ENCODE results near the gene ZFYVE26.
"Not testable (repeated sequence)": the region's sequence is repeated elsewhere in the genome, so short reads cannot be mapped to it uniquely, and the experiment has no call there.

Gene ZFYVE26

DNA sequence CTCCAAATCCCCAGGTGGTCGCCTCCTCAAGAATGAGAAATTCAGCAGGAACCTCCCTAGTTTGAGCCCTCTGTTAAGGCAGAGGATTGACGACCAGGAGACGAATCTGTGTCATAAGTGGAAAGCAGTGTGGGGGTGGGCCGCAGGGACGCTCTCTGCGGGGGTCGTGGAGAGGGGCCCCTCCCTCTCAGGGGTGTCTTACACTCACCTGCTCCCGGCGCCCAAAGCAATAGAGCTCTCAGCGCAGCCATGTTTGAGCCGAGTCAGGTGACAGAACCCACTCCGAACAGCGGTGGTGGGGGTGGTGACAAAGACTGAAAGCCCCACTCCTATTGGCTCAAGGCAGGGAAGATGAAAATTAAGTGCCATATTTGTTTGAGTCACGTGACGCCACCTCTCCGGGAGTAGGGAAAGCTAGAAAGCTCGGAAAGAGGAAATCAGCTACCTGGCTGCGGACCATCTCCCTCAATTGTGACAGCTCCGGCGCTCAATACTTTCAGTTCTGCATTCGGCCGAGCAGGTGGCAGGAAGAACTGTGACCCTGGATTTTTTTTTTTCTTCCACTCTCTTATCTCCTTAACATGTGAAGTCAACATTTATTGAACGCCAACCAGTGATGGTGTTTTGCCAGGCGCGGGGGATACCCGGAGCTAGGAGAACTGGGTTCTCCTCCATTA, at the start of gene ZFYVE26:
Gene ZFYVE26 (minus strand): TSS at position 265 of the 677 bp plus-strand sequence. CDS start 627 bp downstream, outside the sequence.
- DNase-seq (ENCODE audit: low read depth): peak; percentile 79

DNA sequence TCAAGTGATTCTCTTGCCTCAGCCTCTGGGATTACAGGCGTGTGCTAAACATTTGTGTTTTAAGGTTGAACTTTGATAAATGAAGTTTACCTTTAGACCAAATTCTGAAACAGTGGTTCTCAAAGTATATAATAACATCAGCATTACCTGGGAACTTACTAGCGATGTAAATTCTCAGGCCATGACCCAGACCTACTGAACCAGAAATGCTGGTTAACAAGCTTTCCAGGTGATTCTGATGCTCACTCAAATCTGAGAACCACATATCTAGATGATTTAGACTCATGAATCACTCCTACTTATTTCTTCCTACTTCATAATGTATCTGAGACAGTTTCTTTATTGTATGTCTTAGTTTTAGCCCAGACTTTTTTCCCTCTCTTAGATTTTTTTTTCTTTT, 46.8 kb upstream of the ZFYVE26 start:
- DNase-seq (ENCODE audit: low read depth): no peak

GRCh38 chr14:67859169-67859749, 42.9 kb upstream of the ZFYVE26 start:
- DNase-seq (ENCODE audit: low read depth): no peak

- DNase-seq (ENCODE audit: low read depth): no peak
These were observed 41.5 kb upstream of the ZFYVE26 start for GRCh38 chr14:67857778-67858350.

GRCh38 chr14:67856827-67857226, 40.4 kb upstream of the ZFYVE26 start:
- no peak for DNase-seq (ENCODE audit: low read depth)

GRCh38 chr14:67853715-67854114, 37.3 kb upstream of the ZFYVE26 start:
- DNase-seq (ENCODE audit: low read depth): no peak

DNA sequence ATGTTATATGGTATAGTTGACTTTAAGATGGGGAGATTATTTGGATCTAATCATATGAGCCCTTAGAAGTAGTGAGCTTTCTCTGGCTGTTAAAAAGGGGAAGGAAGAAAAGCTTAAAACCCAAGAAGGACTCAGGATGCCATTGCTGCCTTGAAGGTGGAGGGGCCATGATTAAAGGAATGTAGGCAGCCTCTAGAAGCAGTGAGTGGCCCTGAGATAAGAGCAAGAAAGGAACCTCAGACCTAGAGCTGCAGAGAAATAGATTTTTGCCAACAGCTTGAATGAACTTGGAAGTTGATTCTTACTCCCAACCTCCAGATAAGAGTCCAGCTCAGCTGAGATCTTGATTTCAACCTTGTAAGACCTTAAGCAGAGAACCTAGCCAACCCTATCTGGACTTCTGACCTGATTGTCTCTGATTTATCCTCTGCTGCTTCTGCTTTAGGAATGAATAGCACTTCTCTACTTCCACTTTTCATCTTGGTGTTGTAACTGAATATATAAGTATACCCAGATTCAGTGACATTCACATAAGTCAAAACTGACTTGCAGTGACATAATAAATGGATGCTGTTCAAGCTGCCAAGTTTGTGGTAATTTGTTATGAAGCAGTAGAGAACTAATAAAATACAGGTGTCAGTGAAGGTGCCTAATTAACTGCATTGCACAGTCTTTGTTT, 36.7 kb upstream of the ZFYVE26 start:
- no peak for DNase-seq (ENCODE audit: low read depth)

- no peak for DNase-seq (ENCODE audit: low read depth)
These were observed 35.5 kb upstream of the ZFYVE26 start for GRCh38 chr14:67851785-67852410.

DNA sequence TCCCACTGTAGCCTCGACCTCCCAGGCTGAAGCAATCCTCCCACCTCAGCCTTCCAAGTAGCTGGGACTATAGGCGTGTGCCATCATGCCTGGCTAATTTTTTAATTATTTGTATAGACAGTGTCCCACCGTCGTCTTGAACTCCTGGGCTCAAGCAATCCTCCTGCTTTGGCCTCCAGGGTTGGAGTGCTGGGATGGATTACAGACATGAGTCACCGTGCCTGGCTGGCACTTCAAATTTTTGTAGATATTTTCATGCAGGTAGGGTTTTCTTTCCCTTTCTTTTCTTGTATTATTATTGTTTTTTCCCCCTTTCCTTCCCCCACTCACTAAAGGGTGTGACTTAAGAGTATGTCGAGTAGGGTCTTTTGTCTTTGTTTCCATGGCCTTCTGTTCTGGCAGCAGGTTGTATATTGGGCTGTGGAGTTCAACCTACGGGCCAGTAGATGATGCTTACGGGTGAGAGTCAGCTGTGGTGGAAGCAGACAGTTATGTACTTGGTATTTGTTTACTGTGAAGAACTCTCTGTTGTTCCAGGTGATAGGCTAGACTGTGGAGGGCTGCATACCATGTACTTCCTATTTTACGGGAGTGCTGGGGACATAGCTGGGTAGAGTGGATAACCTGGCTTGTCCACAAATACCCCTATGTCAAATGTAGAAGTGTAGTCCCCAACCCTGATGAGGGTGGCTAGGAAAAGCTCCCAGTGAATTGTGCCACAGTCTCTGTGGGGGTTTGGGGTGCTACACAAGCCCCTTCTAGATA, 33.9 kb upstream of the ZFYVE26 start:
- no peak for DNase-seq (ENCODE audit: low read depth)

GRCh38 chr14:67846029-67846610, 29.7 kb upstream of the ZFYVE26 start:
- no peak for DNase-seq (ENCODE audit: low read depth)

DNA sequence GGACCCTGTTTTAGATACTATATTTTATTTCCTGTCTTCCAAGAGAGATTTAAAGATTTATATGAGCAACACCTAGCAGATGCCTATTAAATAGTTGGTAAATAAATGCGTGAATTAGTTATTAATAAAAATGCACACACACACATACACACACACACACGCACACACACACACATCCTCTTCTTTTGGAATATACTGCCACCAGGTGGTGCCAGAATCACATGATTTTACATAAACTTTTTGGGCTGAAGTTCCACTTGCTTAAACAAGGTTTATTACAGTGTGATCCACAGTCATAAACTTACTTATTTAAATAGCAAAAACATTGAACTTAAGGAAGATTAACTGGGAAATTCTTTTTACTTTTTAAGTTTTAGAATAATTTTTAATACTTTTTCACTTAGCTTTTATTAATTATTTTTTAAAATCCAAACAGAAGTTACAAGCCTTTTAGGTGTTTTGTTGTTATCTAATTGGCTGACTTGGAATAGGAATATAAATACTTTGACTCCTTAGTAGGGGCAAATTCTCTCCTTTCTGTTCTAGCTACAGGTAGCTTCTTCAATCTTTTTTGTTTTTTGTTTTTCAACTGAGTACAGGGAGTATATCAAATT, 20.7 kb upstream of the ZFYVE26 start:
- no peak for DNase-seq (ENCODE audit: low read depth)

- no peak for DNase-seq (ENCODE audit: low read depth)
These were observed 19.2 kb upstream of the ZFYVE26 start for GRCh38 chr14:67835596-67835995.

DNA sequence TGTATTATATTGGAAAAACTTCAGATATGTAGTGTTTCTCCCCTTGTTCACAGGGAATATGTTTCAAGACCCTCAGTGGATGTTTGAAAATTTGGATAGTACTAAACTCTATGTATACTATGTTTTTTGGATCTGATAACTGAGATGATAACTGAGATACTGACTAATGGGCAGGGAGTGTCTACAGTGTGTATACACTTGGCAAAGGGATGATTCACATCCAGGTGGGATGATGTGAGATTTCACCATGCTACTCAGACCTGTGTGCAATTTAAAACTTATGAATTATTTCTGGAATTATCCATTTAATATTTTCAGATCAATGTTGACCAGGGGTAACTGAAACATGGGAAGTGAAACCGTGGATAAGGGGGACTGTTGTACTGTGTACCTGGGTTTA, 17.0 kb upstream of the ZFYVE26 start:
- DNase-seq (ENCODE audit: low read depth): no peak

GRCh38 chr14:67831113-67831512, 14.7 kb upstream of the ZFYVE26 start:
- no peak for DNase-seq (ENCODE audit: low read depth)

- no peak for DNase-seq (ENCODE audit: low read depth)
These were observed 4.7 kb upstream of the ZFYVE26 start for GRCh38 chr14:67821121-67821520.

GRCh38 chr14:67820428-67820971, 4.1 kb upstream of the ZFYVE26 start:
- no peak for DNase-seq (ENCODE audit: low read depth)

GRCh38 chr14:67819563-67820421, 3.4 kb upstream of the ZFYVE26 start, which contains the start of gene RAD51B:
RAD51B (plus strand) TSS chr14:67819779.
- DNase-seq (ENCODE audit: low read depth): peak; percentile 71

DNA sequence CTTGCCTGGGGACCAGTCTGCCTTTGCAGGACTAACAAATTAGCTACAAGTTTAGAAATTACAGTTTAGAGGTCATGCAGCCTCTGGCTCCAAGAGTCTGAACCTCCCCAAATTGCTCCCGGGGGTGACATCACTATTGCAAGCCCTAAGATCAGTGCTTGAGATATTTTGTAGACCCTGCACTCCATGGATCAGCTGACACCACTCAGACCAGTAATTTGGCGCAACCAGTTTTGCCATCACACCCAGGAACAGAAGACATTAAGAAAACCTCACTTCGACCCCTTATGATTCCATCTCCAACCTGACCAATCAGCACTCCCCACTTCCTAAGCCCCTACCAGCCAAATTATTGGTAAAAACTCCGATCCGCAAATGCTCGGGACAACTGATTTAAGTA, 2.1 kb upstream of the ZFYVE26 start:
- not testable (repeated sequence) for DNase-seq (ENCODE audit: low read depth)

DNA sequence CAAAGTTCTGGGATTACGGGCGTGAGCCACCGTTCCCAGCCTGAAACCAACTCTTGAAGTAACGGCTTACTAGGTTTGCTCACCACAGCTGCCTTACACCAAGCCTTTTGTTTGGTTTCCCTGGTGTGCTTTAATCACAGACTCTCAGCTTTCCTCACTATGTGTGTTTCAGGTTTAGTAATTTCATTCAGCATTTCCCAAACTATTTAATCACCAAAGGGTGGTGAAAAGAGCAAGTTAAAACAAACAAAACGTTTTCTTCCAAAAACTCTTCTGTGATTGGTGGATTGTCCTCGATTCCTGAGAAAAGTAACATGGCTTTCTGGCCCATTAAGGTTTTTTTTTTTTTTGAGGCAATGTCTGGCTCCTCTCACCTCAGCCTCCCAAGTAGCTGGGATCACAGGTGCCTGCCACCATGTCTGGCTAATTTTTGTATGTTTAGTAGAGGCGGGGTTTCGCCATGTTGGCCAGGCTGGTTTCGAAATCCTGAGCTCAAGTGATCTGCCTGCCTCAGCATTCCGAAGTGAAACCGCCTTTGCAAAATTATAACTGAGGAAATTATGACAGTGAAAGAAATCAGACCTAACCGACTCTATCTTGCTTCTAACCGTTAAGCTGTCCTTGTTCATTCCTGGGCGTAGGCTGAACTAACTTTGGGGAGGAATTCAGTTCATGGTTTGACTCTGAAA, 1.5 kb upstream of the ZFYVE26 start:
- no peak for DNase-seq (ENCODE audit: low read depth)
